ENCODE results near the gene PEPD. TPM values are rescaled to one million over a fixed set of nuclear protein-coding genes. Genes with fewer than 3 reads are reported as not detected.

The PEPD gene
- total RNA-seq, 1 experiment from 2014 or later = 14.2 TPM

- Histone ChIP-seq H3K36me3 (ENCODE audit: insufficient read depth, low read length) (no peaks in the 10 kb centered on the region), H3K9ac (ENCODE audit: low read length) (no peak overlapping the region)
Observed at GRCh38 chr19:33477781-33478180, 43.8 kb downstream of the PEPD start.

GRCh38 chr19:33476151-33476707, 45.4 kb downstream of the PEPD start:
- H4K20me1 ChIP-seq (ENCODE audit: insufficient read depth, low read depth, low read length) = no peaks in the 10 kb centered on the region
- H3K4me3 ChIP-seq (ENCODE audit: low read length) = no peak overlapping the region
- H3K4me2 ChIP-seq (ENCODE audit: low read depth, low read length, poor library complexity, severe bottlenecking) = no peak overlapping the region
- H3K9me2 ChIP-seq (replicated peaks; ENCODE audit: insufficient read depth, low read length) = no peaks in the 10 kb centered on the region
- no peak overlapping the region for H3K9ac ChIP-seq (ENCODE audit: low read length)
- no peaks in the 10 kb centered on the region for H3K4me1 ChIP-seq (ENCODE audit: low read length)
- no peak for DNase-seq
- H3K9me3 ChIP-seq (ENCODE audit: low read length) = no peaks in the 10 kb centered on the region
- no peak overlapping the region for H2AFZ ChIP-seq (ENCODE audit: low read length)
- no peak overlapping the region for H3K27ac ChIP-seq (ENCODE audit: low read length)
- no peaks in the 10 kb centered on the region for H3K27me3 ChIP-seq (ENCODE audit: low read length)
- H3K36me3 ChIP-seq (ENCODE audit: insufficient read depth, low read length) = no peaks in the 10 kb centered on the region
- H3K79me2 ChIP-seq (ENCODE audit: low read length) = no peaks in the 10 kb centered on the region

More at GRCh38 chr19:33477781-33478180, 43.8 kb downstream of the PEPD start:
- Histone ChIP-seq H4K20me1 (ENCODE audit: insufficient read depth, low read depth, low read length) (no peaks in the 10 kb centered on the region), H3K79me2 (ENCODE audit: low read length) (no peaks in the 10 kb centered on the region), H3K4me2 (ENCODE audit: low read depth, low read length, poor library complexity, severe bottlenecking) (no peak overlapping the region), H3K4me3 (ENCODE audit: low read length) (no peak overlapping the region), H3K27me3 (ENCODE audit: low read length) (no peaks in the 10 kb centered on the region), H3K27ac (ENCODE audit: low read length) (no peak overlapping the region), H3K9me3 (ENCODE audit: low read length) (no peaks in the 10 kb centered on the region), H3K4me1 (ENCODE audit: low read length) (no peaks in the 10 kb centered on the region), H2AFZ (ENCODE audit: low read length) (no peak overlapping the region), H3K9me2 (replicated peaks; ENCODE audit: insufficient read depth, low read length) (no peaks in the 10 kb centered on the region)
- DNase-seq = no peak

- no peak for DNase-seq
- Histone ChIP-seq H3K9me3 (ENCODE audit: low read length) (no peaks in the 10 kb centered on the region), H2AFZ (ENCODE audit: low read length) (no peak overlapping the region), H3K27ac (ENCODE audit: low read length) (no peak overlapping the region), H3K4me2 (ENCODE audit: low read depth, low read length, poor library complexity, severe bottlenecking) (no peak overlapping the region), H3K27me3 (ENCODE audit: low read length) (no peaks in the 10 kb centered on the region), H3K79me2 (ENCODE audit: low read length) (no peaks in the 10 kb centered on the region), H3K4me1 (ENCODE audit: low read length) (no peaks in the 10 kb centered on the region), H4K20me1 (ENCODE audit: insufficient read depth, low read depth, low read length) (no peaks in the 10 kb centered on the region), H3K36me3 (ENCODE audit: insufficient read depth, low read length) (no peaks in the 10 kb centered on the region), H3K9me2 (replicated peaks; ENCODE audit: insufficient read depth, low read length) (no peaks in the 10 kb centered on the region), H3K4me3 (ENCODE audit: low read length) (no peak overlapping the region), H3K9ac (ENCODE audit: low read length) (no peak overlapping the region)
Observed at GRCh38 chr19:33473653-33474305, 47.8 kb downstream of the PEPD start.

GRCh38 chr19:33472691-33473652, 48.6 kb downstream of the PEPD start:
- no peak overlapping the region for H3K4me2 ChIP-seq (ENCODE audit: low read depth, low read length, poor library complexity, severe bottlenecking)

GRCh38 chr19:33472226-33472625, 49.4 kb downstream of the PEPD start:
- Histone ChIP-seq H3K4me3 (ENCODE audit: low read length) (no peak overlapping the region), H3K36me3 (ENCODE audit: insufficient read depth, low read length) (no peaks in the 10 kb centered on the region), H3K27me3 (ENCODE audit: low read length) (no peaks in the 10 kb centered on the region), H2AFZ (ENCODE audit: low read length) (no peak overlapping the region), H3K9me2 (replicated peaks; ENCODE audit: insufficient read depth, low read length) (no peaks in the 10 kb centered on the region), H3K9me3 (ENCODE audit: low read length) (no peaks in the 10 kb centered on the region), H3K79me2 (ENCODE audit: low read length) (no peaks in the 10 kb centered on the region), H3K4me1 (ENCODE audit: low read length) (no peaks in the 10 kb centered on the region), H3K9ac (ENCODE audit: low read length) (no peak overlapping the region), H3K27ac (ENCODE audit: low read length) (no peak overlapping the region), H3K4me2 (ENCODE audit: low read depth, low read length, poor library complexity, severe bottlenecking) (no peak overlapping the region), H4K20me1 (ENCODE audit: insufficient read depth, low read depth, low read length) (no peaks in the 10 kb centered on the region)
- no peak for DNase-seq

More at GRCh38 chr19:33472691-33473652, 48.6 kb downstream of the PEPD start:
- Histone ChIP-seq H3K9me3 (ENCODE audit: low read length) (no peaks in the 10 kb centered on the region), H3K27ac (ENCODE audit: low read length) (no peak overlapping the region), H3K9ac (ENCODE audit: low read length) (no peak overlapping the region), H3K36me3 (ENCODE audit: insufficient read depth, low read length) (no peaks in the 10 kb centered on the region), H3K4me1 (ENCODE audit: low read length) (no peaks in the 10 kb centered on the region), H3K27me3 (ENCODE audit: low read length) (no peaks in the 10 kb centered on the region), H4K20me1 (ENCODE audit: insufficient read depth, low read depth, low read length) (no peaks in the 10 kb centered on the region), H2AFZ (ENCODE audit: low read length) (no peak overlapping the region), H3K79me2 (ENCODE audit: low read length) (no peaks in the 10 kb centered on the region), H3K4me3 (ENCODE audit: low read length) (no peak overlapping the region), H3K9me2 (replicated peaks; ENCODE audit: insufficient read depth, low read length) (no peaks in the 10 kb centered on the region)
- DNase-seq = no peak

GRCh38 chr19:33471111-33471996, 50.2 kb downstream of the PEPD start:
- DNase-seq = no peak
- no peaks in the 10 kb centered on the region for H3K36me3 ChIP-seq (ENCODE audit: insufficient read depth, low read length)
- no peak overlapping the region for H3K4me3 ChIP-seq (ENCODE audit: low read length)
- H3K9ac ChIP-seq (ENCODE audit: low read length) = no peak overlapping the region
- H4K20me1 ChIP-seq (ENCODE audit: insufficient read depth, low read depth, low read length) = no peaks in the 10 kb centered on the region
- no peaks in the 10 kb centered on the region for H3K9me3 ChIP-seq (ENCODE audit: low read length)
- no peak overlapping the region for H3K27ac ChIP-seq (ENCODE audit: low read length)
- no peaks in the 10 kb centered on the region for H3K27me3 ChIP-seq (ENCODE audit: low read length)
- H3K79me2 ChIP-seq (ENCODE audit: low read length) = no peaks in the 10 kb centered on the region
- H3K4me1 ChIP-seq (ENCODE audit: low read length) = no peaks in the 10 kb centered on the region
- H3K9me2 ChIP-seq (replicated peaks; ENCODE audit: insufficient read depth, low read length) = no peaks in the 10 kb centered on the region
- H2AFZ ChIP-seq (ENCODE audit: low read length) = no peak overlapping the region
- no peak overlapping the region for H3K4me2 ChIP-seq (ENCODE audit: low read depth, low read length, poor library complexity, severe bottlenecking)

GRCh38 chr19:33470686-33471085, 50.9 kb downstream of the PEPD start:
- Histone ChIP-seq H2AFZ (ENCODE audit: low read length) (no peak overlapping the region), H3K27me3 (ENCODE audit: low read length) (no peaks in the 10 kb centered on the region), H3K9ac (ENCODE audit: low read length) (no peak overlapping the region), H3K9me3 (ENCODE audit: low read length) (no peaks in the 10 kb centered on the region), H3K79me2 (ENCODE audit: low read length) (no peaks in the 10 kb centered on the region), H3K36me3 (ENCODE audit: insufficient read depth, low read length) (no peaks in the 10 kb centered on the region), H3K4me2 (ENCODE audit: low read depth, low read length, poor library complexity, severe bottlenecking) (no peak overlapping the region), H4K20me1 (ENCODE audit: insufficient read depth, low read depth, low read length) (peaks cover 1% of the 10 kb centered on the region; the same call in 1 of the 2 replicates), H3K4me1 (ENCODE audit: low read length) (no peaks in the 10 kb centered on the region), H3K9me2 (replicated peaks; ENCODE audit: insufficient read depth, low read length) (no peaks in the 10 kb centered on the region), H3K4me3 (ENCODE audit: low read length) (no peak overlapping the region), H3K27ac (ENCODE audit: low read length) (no peak overlapping the region)
- DNase-seq = no peak

All from Karpas-422 (cell line).